Neural progenitor cell (in vitro differentiated cells): ENCODE results near the gene NRP1. TPM values are rescaled to one million over a fixed set of nuclear protein-coding genes. Genes with fewer than 3 reads are reported as not detected.

Experiments
- DNase-seq: peaks from one replicate; pipeline ENCODE4 v3.0.0-alpha.2; 2016; ENCODE audit warnings: low spot score
- H2AFZ ChIP-seq: fragments of 200-600 bp; sonication (generic); replicated peaks from 2 replicates; pipeline ENCODE4 v1.6.1; 2016; ENCODE audit warnings: antibody characterized with exemption
- H3F3A ChIP-seq: fragments of 200-600 bp; sonication (generic); 2 replicates; pipeline ENCODE4 v1.6.1; 2016; ENCODE audit warnings: antibody characterized with exemption, low read depth
- H3K27ac ChIP-seq: fragments of 200-600 bp; sonication (generic); 2 replicates; pipeline ENCODE4 v1.5.1; 2016; ENCODE audit warnings: mild to moderate bottlenecking
- H3K27me3 ChIP-seq: fragments of 200-600 bp; sonication (generic); 2 replicates; pipeline ENCODE4 v1.6.1; 2016; ENCODE audit warnings: mild to moderate bottlenecking, moderate library complexity
- H3K36me3 ChIP-seq: fragments of 200-600 bp; sonication (generic); 2 replicates; pipeline ENCODE4 v1.5.1; 2016
- H3K4me1 ChIP-seq: fragments of 200-600 bp; sonication (generic); 2 replicates; pipeline ENCODE4 v1.6.1; 2016; ENCODE audit warnings: mixed run types
- H3K4me2 ChIP-seq: fragments of 200-600 bp; sonication (generic); 2 replicates; pipeline ENCODE4 v1.6.1; 2016
- H3K4me3 ChIP-seq: fragments of 200-600 bp; sonication (generic); 2 replicates; pipeline ENCODE4 v1.5.1; 2016
- H3K79me2 ChIP-seq: fragments of 200-600 bp; sonication (generic); 2 replicates; pipeline ENCODE4 v1.6.1; 2016; ENCODE audit warnings: low read depth
- H3K9ac ChIP-seq: fragments of 200-600 bp; sonication (generic); 2 replicates; pipeline ENCODE4 v1.6.1; 2016
- H3K9me3 ChIP-seq: fragments of 200-600 bp; sonication (generic); 2 replicates; pipeline ENCODE4 v1.5.1; 2016; ENCODE audit warnings: low read depth
- H4K20me1 ChIP-seq: fragments of 200-600 bp; sonication (generic); 2 replicates; pipeline ENCODE4 v1.6.1; 2016; ENCODE audit warnings: low read depth
- H3K27ac Mint-ChIP-seq: 3 replicates; pipeline ENCODE4 v1.8.0; 2021; ENCODE audit warnings: mixed read lengths
- H3K27me3 Mint-ChIP-seq: 2 replicates; pipeline ENCODE4 v1.8.0; 2022; ENCODE audit warnings: low read depth, mild to moderate bottlenecking, inconsistent platforms, moderate library complexity, mixed read lengths; ENCODE audit not compliant: insufficient read depth
- H3K36me3 Mint-ChIP-seq: 3 replicates; pipeline ENCODE4 v1.8.0; 2021; ENCODE audit warnings: mixed read lengths
- H3K4me1 Mint-ChIP-seq: 3 replicates; pipeline ENCODE4 v1.8.0; 2021; ENCODE audit warnings: mixed read lengths
- H3K4me3 Mint-ChIP-seq: 3 replicates; pipeline ENCODE4 v1.8.0; 2021; ENCODE audit warnings: mild to moderate bottlenecking, moderate library complexity, mixed read lengths
- H3K9me3 Mint-ChIP-seq: 3 replicates; pipeline ENCODE4 v1.8.0; 2020; ENCODE audit warnings: mixed read lengths
- EZH2 ChIP-seq: fragments of 200-600 bp; sonication (generic); IDR thresholded peaks from 2 replicates; pipeline ENCODE4 v1.6.1; 2017; ENCODE audit warnings: antibody characterized with exemption, mild to moderate bottlenecking, moderate library complexity
- EZH2phosphoT487 ChIP-seq: fragments of 200-600 bp; sonication (generic); IDR thresholded peaks from 2 replicates; pipeline ENCODE4 v1.6.1; 2017; ENCODE audit warnings: antibody characterized with exemption
- total RNA-seq: library from RNA; depleted of rRNA; stranded (reverse); fragments of >200 nt; gene quantifications from 2 replicates; pipeline ENCODE4 v1.2.3, GENCODE V29; 2015; ENCODE audit warnings: low replicate concordance
- TF ChIP-seq, protein P1 (sequence below): fragments of 200-600 bp; sonication (generic); IDR thresholded peaks from 2 replicates; pipeline ENCODE4 v1.5.1; 2017; ENCODE audit warnings: antibody characterized with exemption, mild to moderate bottlenecking

Gene NRP1
- total RNA-seq, 1 donor from 2014 or later, result 1.9 TPM

DNA sequence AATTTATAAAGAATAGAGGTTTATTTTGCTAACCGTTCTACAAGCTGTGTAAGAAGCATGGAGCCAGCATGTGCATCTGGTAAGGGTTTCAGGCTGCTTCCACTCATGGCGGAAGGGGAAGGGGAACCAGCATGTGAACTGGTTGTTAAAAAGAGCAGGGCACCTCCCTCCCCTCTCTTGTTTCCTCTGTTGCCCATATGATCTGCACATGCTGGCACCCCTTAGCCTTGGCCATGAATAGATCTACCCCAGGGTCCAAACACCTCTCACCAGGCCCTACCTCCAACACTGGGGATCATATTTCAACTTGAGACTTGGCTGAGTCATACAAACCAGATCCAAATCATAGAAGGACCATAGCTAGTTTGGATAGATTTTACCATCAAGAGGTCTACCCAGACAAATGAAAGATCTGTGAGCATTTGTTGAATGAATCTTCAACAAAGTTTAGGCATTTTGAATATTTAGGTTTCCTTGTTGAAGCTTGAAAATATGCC is 36.0 kb upstream of the NRP1 start:
- TF ChIP-seq, protein P1, sequence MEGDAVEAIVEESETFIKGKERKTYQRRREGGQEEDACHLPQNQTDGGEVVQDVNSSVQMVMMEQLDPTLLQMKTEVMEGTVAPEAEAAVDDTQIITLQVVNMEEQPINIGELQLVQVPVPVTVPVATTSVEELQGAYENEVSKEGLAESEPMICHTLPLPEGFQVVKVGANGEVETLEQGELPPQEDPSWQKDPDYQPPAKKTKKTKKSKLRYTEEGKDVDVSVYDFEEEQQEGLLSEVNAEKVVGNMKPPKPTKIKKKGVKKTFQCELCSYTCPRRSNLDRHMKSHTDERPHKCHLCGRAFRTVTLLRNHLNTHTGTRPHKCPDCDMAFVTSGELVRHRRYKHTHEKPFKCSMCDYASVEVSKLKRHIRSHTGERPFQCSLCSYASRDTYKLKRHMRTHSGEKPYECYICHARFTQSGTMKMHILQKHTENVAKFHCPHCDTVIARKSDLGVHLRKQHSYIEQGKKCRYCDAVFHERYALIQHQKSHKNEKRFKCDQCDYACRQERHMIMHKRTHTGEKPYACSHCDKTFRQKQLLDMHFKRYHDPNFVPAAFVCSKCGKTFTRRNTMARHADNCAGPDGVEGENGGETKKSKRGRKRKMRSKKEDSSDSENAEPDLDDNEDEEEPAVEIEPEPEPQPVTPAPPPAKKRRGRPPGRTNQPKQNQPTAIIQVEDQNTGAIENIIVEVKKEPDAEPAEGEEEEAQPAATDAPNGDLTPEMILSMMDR, result no peak
- TF ChIP-seq EZH2phosphoT487, result no peak
- TF ChIP-seq EZH2, result no peak
- H3K9me3 Mint-ChIP-seq, result peaks cover 20% of the 10 kb centered on the region

DNA sequence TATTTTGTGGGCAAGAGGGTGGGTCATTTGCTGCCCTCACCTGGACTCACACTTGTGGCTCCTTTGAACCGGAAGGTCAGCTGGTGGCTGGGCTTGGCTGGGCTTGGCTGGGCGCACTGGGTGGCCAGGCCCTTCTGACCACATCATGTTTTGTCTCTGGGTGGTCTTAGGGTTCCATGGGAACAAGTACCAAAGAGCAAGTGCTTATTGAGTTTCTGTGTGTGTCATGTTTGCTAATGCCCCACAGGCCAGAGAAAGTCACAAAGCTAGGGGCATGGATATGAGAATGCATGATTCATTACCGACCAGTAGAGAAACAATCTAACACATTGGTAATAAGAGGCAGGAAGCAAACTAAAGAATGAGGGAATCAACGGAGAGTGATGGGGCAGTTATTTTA is 33.6 kb upstream of the NRP1 start:
- Mint-ChIP-seq H3K9me3 (peaks cover 21% of the 10 kb centered on the region), H3K36me3 (no peaks in the 10 kb centered on the region), H3K27me3 (peaks cover 2% of the 10 kb centered on the region), H3K4me1 (no peaks in the 10 kb centered on the region), H3K4me3 (no peak overlapping the region), H3K27ac (no peak overlapping the region)
- Histone ChIP-seq H4K20me1 (no peaks in the 10 kb centered on the region), H3K36me3 (no peaks in the 10 kb centered on the region), H2AFZ (no peak overlapping the region), H3K9me3 (no peaks in the 10 kb centered on the region), H3K79me2 (no peaks in the 10 kb centered on the region), H3K4me1 (no peaks in the 10 kb centered on the region), H3K9ac (no peak overlapping the region), H3K4me3 (no peak overlapping the region), H3F3A (no peaks in the 10 kb centered on the region), H3K4me2 (no peak overlapping the region), H3K27ac (no peak overlapping the region), H3K27me3 (no peaks in the 10 kb centered on the region)
- TF ChIP-seq EZH2 (no peak), EZH2phosphoT487 (no peak)
- TF ChIP-seq, protein P1, result no peak
- DNase-seq, result no peak

More for the DNA sequence above, 36.0 kb upstream of the NRP1 start:
- Mint-ChIP-seq H3K4me3 (no peak overlapping the region), H3K4me1 (no peaks in the 10 kb centered on the region), H3K27ac (no peak overlapping the region), H3K36me3 (no peaks in the 10 kb centered on the region), H3K27me3 (peaks cover 6% of the 10 kb centered on the region)
- H3K4me3 ChIP-seq, result no peak overlapping the region
- H3K4me2 ChIP-seq, result no peak overlapping the region
- no peaks in the 10 kb centered on the region for H3K36me3 ChIP-seq
- no peak overlapping the region for H3K27ac ChIP-seq
- no peaks in the 10 kb centered on the region for H3K27me3 ChIP-seq
- no peak for DNase-seq
- no peaks in the 10 kb centered on the region for H3K4me1 ChIP-seq
- H3F3A ChIP-seq, result no peaks in the 10 kb centered on the region
- H2AFZ ChIP-seq, result no peak overlapping the region
- no peaks in the 10 kb centered on the region for H3K9me3 ChIP-seq
- H3K79me2 ChIP-seq, result no peaks in the 10 kb centered on the region
- H3K9ac ChIP-seq, result no peak overlapping the region
- no peaks in the 10 kb centered on the region for H4K20me1 ChIP-seq

DNA sequence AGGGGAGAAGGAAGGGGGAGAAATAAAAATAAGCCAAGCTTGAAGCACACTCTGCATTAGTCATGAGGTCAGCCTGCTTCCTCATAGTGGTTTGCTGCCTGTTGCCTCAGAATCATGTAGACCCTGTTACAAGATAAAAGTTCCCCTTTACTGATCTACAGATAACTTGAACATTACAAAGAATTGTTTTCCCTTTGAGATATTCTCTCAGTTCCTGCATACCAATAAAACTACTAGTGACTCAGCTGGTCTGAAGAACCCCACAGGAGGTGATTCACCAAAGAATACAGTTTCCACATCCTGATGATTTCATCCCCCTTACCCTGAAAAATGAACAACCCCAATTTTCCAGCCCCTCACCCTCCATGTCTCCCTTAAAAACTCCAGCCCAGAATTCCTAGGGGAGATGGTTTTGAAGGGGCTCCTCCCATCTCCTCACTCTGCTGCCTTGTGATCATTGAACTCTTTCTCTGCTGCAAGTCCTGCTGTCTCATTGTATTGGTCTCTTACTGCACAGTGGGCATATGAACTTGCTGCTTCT is 31.5 kb upstream of the NRP1 start:
- DNase-seq, result no peak
- Histone ChIP-seq H3K79me2 (no peaks in the 10 kb centered on the region), H3K4me2 (no peak overlapping the region), H3K9ac (no peak overlapping the region), H3K4me3 (no peak overlapping the region), H3K9me3 (no peaks in the 10 kb centered on the region), H3F3A (no peaks in the 10 kb centered on the region), H4K20me1 (no peaks in the 10 kb centered on the region), H3K27me3 (no peaks in the 10 kb centered on the region), H3K27ac (no peak overlapping the region), H2AFZ (no peak overlapping the region), H3K4me1 (no peaks in the 10 kb centered on the region), H3K36me3 (no peaks in the 10 kb centered on the region)
- Mint-ChIP-seq H3K4me3 (no peak overlapping the region), H3K27me3 (no peaks in the 10 kb centered on the region), H3K36me3 (no peaks in the 10 kb centered on the region), H3K4me1 (no peaks in the 10 kb centered on the region), H3K27ac (no peak overlapping the region), H3K9me3 (peaks cover 20% of the 10 kb centered on the region)
- TF ChIP-seq EZH2, result no peak
- TF ChIP-seq, protein P1, result no peak
- TF ChIP-seq EZH2phosphoT487, result no peak
